Measurements from ENCODE around the gene TMEM147.

The TMEM147 gene

GRCh38 chr19:35546532-35546931, 1.1 kb downstream of the TMEM147 start:
- Mint-ChIP-seq H3K4me3 (peak overlapping the region; percentile 89), H3K9me3 (no peaks in the 10 kb centered on the region), H3K4me1 (peaks cover 30% of the 10 kb centered on the region), H3K36me3 (peaks cover 19% of the 10 kb centered on the region), H3K27ac (peak overlapping the region; percentile 73), H3K27me3 (no peaks in the 10 kb centered on the region)
- DNase-seq (ENCODE audit: low spot score in 2 of 2) (no peak), ATAC-seq (ENCODE audit: low read depth) (no peak)

DNA sequence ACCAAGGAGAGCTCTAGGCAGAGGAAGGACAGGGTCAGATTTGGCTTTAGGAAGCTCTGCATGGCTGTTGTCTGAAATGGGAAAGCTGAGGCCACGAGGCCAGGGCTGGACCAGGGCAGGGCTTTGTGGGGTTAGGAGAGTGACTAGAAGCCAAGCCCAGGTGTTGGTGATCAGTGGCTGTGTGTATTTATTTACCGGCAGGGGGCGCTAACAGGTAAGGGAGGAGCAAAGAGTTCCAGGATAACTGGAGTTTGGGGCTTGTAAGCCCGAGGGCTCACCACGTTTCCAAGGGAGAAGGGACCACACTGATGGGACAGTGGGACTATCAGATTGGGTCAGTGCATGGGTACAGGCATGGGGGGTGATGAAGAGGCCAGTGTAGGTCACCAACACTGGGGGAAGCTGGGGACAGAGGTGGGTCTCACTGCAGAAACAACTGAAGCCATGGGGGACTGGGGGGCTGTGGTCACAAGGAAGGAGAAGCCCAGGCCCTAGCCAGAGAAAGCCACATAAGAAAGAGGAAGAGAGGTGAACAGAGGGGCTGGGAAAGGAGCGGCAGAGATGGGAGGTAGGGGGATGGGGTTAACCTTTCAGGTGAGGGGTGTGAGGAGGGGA, 3.9 kb downstream of the TMEM147 start:
- peak; percentile 23 for ATAC-seq (ENCODE audit: low read depth)
- no peak overlapping the region for H3K27ac Mint-ChIP-seq

GRCh38 chr19:35549879-35550523, 4.6 kb downstream of the TMEM147 start:
- no peak for ATAC-seq (ENCODE audit: low read depth)
- H3K4me3 Mint-ChIP-seq = no peak overlapping the region
- H3K27ac Mint-ChIP-seq = no peak overlapping the region
- H3K9me3 Mint-ChIP-seq = no peaks in the 10 kb centered on the region
- H3K36me3 Mint-ChIP-seq = peaks cover 19% of the 10 kb centered on the region
- no peak for DNase-seq (ENCODE audit: low spot score in 2 of 2)
- H3K27me3 Mint-ChIP-seq = peaks cover 5% of the 10 kb centered on the region
- H3K4me1 Mint-ChIP-seq = peaks cover 22% of the 10 kb centered on the region

More for the DNA sequence above, 3.9 kb downstream of the TMEM147 start:
- Mint-ChIP-seq H3K4me3 (no peak overlapping the region), H3K4me1 (peaks cover 29% of the 10 kb centered on the region), H3K27me3 (peaks cover 5% of the 10 kb centered on the region), H3K9me3 (no peaks in the 10 kb centered on the region), H3K36me3 (peaks cover 19% of the 10 kb centered on the region)
- peak; percentile 54 to 61 for DNase-seq (ENCODE audit: low spot score in 2 of 2)

DNA sequence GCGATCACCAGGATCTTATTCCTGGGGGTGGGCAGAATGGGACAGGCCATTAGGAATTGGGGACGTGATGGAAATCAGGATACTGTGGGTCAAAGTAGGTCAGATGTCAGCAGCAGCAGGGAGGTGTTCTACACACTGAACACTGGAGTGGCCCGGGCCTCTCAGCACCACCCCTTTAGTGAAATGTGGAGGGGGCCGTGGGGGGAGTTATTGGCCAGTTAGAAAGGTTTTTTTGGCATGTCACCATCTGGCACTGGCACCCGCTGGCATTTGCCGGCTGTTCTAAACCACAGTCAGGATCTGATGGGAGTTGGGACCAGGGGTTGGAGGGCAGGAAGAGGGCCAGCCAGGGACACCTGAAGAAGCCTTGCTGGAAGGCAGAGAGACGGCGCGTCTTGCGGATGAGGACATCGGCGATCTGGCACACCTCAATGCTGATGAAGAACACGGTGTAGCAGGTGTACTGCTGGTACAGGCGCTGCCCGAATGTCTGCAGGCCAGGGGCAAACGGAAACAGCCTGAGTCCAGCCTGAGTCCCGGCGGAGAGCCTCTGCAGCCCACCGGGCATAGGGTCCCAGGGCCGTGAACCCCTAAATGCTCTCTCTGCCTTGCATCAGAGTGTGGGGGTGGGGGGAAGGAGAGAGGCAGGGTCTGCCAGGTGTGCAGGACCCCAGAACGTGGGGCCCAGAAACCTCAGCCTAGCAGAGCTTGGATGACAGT, 5.8 kb downstream of the TMEM147 start:
- H3K4me1 Mint-ChIP-seq = peaks cover 20% of the 10 kb centered on the region
- no peak overlapping the region for H3K4me3 Mint-ChIP-seq
- no peak overlapping the region for H3K27ac Mint-ChIP-seq
- H3K27me3 Mint-ChIP-seq = peaks cover 11% of the 10 kb centered on the region
- ATAC-seq (ENCODE audit: low read depth) (no peak), DNase-seq (ENCODE audit: low spot score in 2 of 2) (no peak)
- peaks cover 19% of the 10 kb centered on the region for H3K36me3 Mint-ChIP-seq
- H3K9me3 Mint-ChIP-seq = no peaks in the 10 kb centered on the region

- Mint-ChIP-seq H3K9me3 (no peaks in the 10 kb centered on the region), H3K27ac (no peak overlapping the region), H3K4me1 (peaks cover 16% of the 10 kb centered on the region), H3K4me3 (no peak overlapping the region), H3K36me3 (peaks cover 16% of the 10 kb centered on the region), H3K27me3 (peaks cover 18% of the 10 kb centered on the region)
- DNase-seq (ENCODE audit: low spot score in 2 of 2) (no peak), ATAC-seq (ENCODE audit: low read depth) (no peak)
Observed at GRCh38 chr19:35552534-35553384, 7.3 kb downstream of the TMEM147 start.

DNA sequence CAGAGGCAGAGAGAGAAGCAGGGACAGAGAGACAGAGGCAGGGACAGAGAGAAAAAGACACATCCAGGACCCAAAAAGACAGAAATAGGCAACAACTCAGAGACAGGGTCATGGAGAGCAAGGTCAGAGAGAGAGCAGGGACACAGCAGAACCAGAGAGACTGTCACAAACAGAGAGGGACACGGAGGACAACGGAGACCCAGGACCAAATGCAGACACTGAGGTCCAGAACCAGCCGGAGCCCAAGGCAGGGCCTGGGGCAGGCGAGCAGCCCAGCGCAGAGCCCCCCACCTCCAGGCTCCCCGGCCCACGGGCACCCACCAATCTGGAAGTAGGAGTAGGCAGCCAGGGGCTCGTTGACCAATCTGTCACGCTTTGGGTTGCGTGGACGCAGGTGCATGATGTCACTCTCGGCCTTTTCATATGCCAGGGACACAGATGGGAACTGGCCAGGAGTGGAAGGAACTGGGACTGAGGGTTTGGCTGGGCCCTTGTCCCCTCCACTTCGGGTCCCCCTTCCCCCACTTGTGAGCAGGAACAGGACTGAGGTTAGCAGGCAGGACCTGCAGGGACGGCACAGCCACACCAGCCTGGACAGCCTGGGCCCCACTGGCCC, 8.1 kb downstream of the TMEM147 start:
- no peak overlapping the region for H3K4me3 Mint-ChIP-seq
- no peak overlapping the region for H3K27ac Mint-ChIP-seq
- H3K4me1 Mint-ChIP-seq = peaks cover 15% of the 10 kb centered on the region
- H3K36me3 Mint-ChIP-seq = peaks cover 14% of the 10 kb centered on the region
- H3K9me3 Mint-ChIP-seq = no peaks in the 10 kb centered on the region
- no peak for DNase-seq (ENCODE audit: low spot score in 2 of 2)
- peaks cover 20% of the 10 kb centered on the region for H3K27me3 Mint-ChIP-seq
- ATAC-seq (ENCODE audit: low read depth) = no peak

DNA sequence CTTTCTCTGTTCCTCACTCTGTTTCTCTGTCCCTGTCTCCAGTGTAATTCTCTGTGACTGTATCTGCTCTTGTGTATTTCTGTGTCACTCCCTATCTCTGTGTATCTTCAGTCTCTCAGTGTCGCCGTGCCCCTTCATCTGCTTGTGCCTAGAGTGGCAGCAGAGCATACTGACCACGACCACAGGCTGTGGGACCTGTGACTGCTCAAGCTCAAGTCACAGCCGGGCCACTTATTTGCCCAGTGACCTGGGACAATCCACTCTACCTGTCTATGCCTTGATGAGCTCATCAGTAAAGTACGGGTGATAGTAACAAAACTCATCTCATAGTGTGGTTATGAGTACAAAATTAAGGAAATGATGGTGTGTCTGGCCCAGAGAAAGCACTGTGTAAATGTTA, 8.7 kb downstream of the TMEM147 start:
- Mint-ChIP-seq H3K4me3 (no peak overlapping the region), H3K4me1 (peaks cover 10% of the 10 kb centered on the region), H3K27ac (no peak overlapping the region), H3K27me3 (peaks cover 20% of the 10 kb centered on the region), H3K9me3 (no peaks in the 10 kb centered on the region), H3K36me3 (peaks cover 12% of the 10 kb centered on the region)
- no peak for DNase-seq (ENCODE audit: low spot score in 2 of 2)
- ATAC-seq (ENCODE audit: low read depth) = no peak

DNA sequence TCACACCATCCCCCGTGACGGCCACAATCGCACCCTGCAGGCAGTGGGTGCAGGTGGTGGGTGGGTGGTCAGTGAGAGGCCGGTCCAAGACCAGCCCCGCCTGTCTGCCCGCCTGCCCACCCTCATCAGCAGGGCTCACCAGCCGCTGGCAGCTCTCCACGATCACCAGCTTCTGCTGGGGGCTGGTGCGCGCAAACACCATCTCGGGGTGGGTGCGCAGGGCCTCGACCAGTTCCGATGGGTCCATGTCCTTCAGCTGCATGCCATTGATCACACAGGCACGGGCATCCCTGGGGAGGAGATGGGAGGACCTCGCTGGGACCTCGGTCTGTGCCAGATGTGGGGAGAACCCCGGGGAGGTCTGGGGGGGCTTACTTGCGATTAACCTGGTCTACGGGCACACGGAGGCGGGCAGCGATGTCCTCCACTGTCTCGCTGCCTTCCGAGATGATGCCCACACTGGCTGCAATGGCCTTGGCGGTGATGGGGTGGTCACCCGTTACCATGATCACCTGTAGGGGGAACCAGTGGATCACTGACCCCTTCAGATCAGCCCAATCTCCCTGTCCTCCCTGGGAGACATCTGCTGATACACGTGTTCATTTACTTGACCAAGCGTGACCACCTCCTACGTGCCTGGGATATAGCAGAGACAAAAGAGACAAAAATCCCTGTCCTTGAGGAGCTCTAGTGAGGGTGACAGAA, 10.0 kb downstream of the TMEM147 start:
- ATAC-seq (ENCODE audit: low read depth) (no peak), DNase-seq (ENCODE audit: low spot score in 2 of 2) (no peak)
- peaks cover 12% of the 10 kb centered on the region for H3K4me1 Mint-ChIP-seq
- peaks cover 28% of the 10 kb centered on the region for H3K27me3 Mint-ChIP-seq
- H3K36me3 Mint-ChIP-seq = peaks cover 7% of the 10 kb centered on the region
- no peak overlapping the region for H3K27ac Mint-ChIP-seq
- H3K4me3 Mint-ChIP-seq = no peak overlapping the region
- no peaks in the 10 kb centered on the region for H3K9me3 Mint-ChIP-seq

- no peak overlapping the region for H3K4me3 Mint-ChIP-seq
- peaks cover 2% of the 10 kb centered on the region for H3K36me3 Mint-ChIP-seq
- peaks cover 30% of the 10 kb centered on the region for H3K27me3 Mint-ChIP-seq
- ATAC-seq (ENCODE audit: low read depth) (no peak), DNase-seq (ENCODE audit: low spot score in 2 of 2) (no peak)
- H3K4me1 Mint-ChIP-seq = peaks cover 12% of the 10 kb centered on the region
- H3K9me3 Mint-ChIP-seq = no peaks in the 10 kb centered on the region
- H3K27ac Mint-ChIP-seq = no peak overlapping the region
Observed at GRCh38 chr19:35556025-35556590, 10.7 kb downstream of the TMEM147 start.

DNA sequence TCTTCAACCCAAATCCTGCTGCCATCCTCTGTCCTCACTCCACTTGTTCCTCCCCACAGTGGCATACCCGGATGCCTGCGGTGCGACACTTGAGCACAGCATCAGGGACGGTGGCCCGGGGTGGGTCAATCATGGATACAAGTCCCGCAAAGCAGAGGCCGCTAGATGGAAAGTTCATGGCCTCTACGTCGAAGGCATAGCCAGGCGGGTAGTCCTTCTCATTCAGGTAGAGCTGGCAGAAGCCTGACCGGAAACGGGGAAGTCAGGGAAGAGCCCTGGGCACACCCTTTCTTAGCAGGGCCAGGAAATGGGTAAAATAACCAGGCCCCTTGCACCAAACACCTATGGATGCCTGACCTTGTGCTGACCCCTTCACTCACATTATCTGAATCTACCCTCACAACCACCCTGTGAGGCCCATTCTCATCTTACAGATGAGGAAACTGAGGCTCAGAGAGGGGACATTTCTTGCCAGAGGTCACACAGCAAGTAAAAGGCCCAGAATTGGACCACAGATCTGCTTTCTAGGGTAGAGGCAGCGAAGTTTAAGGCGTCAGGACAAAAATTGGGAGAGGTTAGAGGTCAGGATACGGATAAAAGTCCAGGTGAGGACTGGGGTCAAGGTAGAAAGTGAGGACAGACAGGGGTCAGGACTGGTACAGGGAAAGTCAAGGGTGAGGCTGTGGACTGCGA, 11.6 kb downstream of the TMEM147 start:
- H3K27ac Mint-ChIP-seq = no peak overlapping the region

GRCh38 chr19:35557539-35558399, 12.3 kb downstream of the TMEM147 start:
- H3K27me3 Mint-ChIP-seq = peaks cover 41% of the 10 kb centered on the region
- H3K4me3 Mint-ChIP-seq = peak overlapping the region; percentile 74
- DNase-seq (ENCODE audit: low spot score in 2 of 2) = no peak
- H3K4me1 Mint-ChIP-seq = peaks cover 19% of the 10 kb centered on the region
- peak; percentile 28 for ATAC-seq (ENCODE audit: low read depth)
- peaks cover 4% of the 10 kb centered on the region for H3K36me3 Mint-ChIP-seq
- H3K9me3 Mint-ChIP-seq = no peaks in the 10 kb centered on the region
- no peak overlapping the region for H3K27ac Mint-ChIP-seq

More for the DNA sequence above, 11.6 kb downstream of the TMEM147 start:
- no peak for ATAC-seq (ENCODE audit: low read depth)
- H3K4me3 Mint-ChIP-seq = peak overlapping the region; percentile 74
- H3K4me1 Mint-ChIP-seq = peaks cover 17% of the 10 kb centered on the region
- peaks cover 2% of the 10 kb centered on the region for H3K36me3 Mint-ChIP-seq
- peaks cover 36% of the 10 kb centered on the region for H3K27me3 Mint-ChIP-seq
- DNase-seq (ENCODE audit: low spot score in 2 of 2) = no peak
- H3K9me3 Mint-ChIP-seq = no peaks in the 10 kb centered on the region

Measured in memory B cell (primary cell).